Medulla oblongata (tissue), 1 donor: Measurements from ENCODE around the gene TEDC1.

Experiments used
- DNase-seq: peaks from one replicate; pipeline ENCODE4 v3.0.0-alpha.2; 2015; ENCODE audit errors: extremely low spot score

Gene TEDC1

DNA sequence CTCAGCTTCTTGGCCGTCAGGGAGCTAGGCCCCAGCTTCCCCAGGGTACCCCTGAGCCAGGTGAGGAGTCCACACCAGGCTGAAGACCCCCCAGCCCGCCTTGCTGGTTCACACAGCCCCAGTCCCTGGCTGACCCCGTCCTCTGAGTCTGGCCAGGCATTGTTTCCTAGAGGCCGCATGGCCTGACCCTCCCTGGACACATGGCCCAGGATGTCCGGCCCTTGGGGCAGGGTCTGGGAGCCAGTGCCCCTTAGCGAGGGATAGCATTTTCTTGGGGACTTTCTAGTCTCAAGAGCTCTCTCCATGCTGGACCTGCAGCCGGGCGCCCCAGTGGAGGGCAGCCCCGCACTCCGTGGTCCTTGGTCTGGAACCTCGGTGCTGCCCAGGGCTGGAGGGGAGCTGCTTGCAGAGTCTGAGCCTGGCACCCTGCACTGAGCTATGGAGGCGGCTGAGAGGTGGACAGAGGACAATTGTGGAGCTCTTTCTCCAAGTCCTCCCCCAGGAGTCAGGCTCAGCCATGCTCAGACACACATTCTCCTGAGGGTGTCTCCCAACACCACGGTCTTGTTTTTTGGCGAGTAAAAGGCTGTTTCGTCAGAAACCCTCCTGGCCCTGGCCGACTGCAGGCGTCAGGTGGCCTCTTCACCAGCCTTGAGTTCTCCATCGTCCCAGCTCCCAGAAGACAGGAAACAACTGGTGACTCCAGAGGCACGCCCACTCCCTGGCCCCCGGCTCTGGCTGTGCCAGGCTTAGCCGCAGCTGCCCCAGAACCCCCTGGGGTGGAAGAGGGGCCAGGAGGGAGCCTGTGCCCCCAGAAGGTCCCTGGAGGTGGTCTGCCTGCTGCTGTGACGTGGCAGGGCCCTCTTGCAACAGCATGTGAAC lies 34.1 kb upstream of the TEDC1 start:
- DNase-seq, result no peak

DNA sequence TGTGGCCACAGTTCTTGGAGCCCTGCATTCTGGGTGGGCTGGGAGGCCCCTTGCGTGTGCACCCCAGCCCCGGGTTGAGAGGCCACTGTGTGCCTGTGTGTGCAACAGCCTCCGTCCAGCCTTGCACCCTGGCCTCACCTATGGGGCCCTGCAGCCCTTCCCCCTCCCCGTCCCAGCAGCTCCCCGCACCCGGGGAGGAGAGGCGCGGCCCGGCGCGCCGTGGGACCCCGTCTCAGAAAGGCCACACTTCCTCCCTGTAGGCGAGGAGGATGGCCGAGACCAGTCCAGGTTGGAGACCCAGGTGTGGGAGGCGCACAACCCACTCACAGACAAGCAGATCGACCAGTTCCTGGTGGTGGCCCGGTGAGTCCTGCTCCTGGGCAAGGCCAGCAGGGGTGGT lies 33.0 kb upstream of the TEDC1 start:
- DNase-seq, result no peak

DNA sequence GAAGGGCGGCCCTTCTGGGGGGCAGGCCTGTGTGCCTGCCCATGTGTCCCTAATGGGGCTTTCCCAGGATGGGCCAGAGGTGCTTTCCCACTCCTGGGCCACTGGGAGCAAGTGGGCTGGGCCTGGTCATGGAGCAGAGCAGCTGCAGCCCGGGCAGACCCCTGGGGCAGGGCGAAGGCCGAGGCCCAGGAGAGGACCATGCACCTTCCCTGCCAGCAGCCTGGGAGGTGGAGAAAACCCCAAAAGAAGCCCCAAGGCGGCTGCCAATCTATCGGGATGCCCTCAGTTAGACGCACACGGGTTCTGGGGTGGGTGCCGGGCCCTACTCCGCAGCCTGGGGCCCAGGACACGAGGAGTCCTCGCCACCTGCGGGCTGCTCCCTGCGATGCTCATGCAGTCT lies 32.5 kb upstream of the TEDC1 start:
- DNase-seq, result no peak

DNA sequence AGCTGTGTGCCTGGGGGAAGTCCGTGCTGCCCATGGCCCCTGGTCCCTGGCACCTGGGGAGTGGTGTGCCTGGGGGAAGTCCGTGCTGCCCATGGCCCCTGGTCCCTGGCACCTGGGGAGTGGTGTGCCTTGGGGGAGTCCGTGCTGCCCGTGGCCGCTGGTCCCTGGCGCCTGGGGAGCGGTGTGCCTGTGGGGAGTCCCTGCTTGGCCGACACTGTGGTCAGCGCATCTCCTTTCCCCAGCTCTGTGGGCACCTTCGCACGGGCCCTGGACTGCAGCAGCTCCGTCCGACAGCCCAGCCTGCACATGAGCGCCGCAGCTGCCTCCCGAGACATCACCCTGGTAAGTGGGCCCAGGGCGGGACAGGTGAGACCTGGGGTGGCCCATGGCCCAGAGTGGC lies 30.9 kb upstream of the TEDC1 start:
- no peak for DNase-seq

DNA sequence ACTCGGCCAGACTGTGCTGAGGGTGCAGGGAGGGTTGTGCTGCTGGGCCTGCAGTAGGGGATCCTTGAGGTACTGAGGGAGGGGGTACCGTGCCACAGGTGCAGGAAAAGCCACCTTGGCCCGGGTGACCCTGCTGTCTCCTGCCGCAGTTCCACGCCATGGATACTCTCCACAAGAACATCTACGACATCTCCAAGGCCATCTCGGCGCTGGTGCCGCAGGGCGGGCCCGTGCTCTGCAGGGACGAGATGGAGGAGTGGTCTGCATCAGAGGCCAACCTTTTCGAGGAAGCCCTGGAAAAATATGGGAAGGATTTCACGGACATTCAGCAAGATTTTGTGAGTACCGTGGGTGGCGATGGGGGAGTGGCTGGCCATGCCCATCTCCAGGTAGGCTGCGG lies 30.4 kb upstream of the TEDC1 start:
- no peak for DNase-seq

DNA sequence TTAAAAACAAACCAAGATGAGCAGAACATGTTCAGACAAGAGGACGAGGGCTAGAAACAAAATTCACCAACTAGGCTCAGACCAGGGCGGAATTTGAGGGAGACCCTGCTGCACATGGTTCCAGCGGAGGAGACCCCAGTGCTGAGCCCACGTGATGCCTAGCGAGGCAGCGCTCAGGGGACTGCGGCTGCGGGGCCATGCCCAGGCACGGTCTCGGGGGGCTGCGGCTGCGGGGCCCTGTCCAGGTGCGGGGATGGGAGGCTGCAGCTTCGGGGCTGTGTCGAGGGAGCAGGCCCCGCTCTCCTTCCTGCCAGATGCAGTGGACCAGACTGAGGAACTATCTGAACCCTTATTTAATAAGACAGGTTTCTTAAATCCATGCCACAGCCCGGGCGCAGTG lies 29.1 kb upstream of the TEDC1 start:
- no peak for DNase-seq

DNA sequence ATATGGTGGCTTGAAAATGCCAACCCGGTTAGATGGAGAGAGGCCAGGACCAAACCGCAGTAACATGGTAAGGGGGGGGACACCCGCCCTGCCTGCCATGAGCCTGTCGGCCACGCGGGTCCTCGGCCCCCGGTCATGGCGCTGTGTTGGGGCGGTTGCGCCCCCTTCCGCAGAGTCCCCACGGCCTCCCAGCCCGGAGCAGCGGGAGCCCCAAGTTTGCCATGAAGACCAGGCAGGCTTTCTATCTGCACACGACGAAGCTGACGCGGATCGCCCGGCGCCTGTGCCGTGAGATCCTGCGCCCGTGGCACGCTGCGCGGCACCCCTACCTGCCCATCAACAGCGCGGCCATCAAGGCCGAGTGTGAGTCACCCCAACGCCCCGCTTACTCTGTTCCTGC lies 26.5 kb upstream of the TEDC1 start:
- no peak for DNase-seq

DNA sequence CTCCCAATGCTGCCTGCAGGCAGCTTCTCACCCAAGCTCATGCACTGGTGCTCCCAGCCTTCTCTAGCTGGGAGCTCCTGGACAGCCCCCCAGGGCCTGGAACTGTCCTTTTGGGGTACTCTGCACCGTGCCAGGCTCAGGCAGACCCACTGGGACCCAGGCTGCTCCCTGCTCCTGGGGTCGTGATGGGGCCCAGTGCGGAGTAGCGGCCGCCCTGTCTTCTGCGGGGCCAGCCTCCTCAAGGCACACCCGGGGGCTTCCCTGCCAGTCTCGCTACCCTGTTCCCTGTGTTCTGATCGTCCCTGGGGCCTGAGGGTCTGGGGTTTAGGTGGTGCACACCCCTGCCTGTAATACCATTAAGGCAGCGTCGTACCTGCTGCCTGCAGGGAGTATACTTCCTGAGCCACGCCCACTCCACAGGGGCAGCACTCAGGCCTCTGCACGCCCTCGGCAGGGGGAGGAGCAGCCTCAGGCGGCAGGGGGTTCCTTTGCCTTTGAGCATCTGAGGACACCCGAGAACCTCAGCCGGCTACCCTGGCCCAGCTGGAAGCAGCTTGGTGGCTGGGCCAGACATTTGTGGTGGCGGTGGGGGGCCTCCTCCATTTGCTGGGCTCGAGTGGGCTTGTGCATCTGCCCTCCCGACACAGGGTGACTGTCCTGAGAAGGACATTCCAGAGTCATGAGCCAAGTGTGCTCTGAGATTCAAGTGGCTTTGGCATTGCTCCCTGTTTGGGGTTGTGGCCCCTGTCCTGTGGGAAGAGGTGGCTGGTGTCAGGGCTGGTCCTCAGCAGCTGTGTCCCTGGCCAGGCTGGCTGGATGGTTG lies 25.6 kb upstream of the TEDC1 start:
- DNase-seq, result no peak

DNA sequence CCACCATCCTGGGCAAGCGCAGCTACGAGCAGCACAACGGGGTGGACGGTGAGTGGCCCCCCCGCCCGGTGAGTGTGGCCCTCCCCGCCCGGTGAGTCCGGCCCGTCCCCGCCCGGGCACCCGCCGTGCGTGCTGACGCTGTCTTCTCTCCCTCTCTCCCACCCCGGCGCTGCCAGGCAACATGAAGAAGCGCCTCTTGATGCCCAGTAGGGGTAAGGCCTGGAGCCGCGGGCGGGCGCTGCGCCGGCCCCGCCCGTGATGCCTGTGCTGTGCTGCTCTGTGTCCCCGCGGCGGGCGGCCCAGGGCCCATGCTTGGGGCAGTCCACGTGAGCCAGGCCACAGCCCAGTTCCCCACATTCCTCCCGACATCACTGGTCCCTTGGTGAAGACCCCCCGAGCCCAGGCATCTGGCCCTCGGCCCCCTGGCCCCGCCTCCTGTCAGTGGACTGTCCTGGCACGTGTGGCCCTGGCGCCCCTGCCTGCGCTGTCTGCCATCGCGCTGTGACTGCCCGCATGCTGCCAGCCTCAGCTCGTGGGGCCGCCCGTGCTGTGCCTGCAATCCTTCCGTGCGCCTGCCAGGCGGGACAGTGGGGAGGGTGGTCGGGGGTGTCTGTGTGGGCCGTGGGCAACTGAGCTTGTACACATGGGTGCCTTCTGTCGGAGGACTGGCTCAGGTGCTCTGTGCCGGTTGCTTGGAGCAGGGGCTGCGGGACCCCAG lies 24.4 kb upstream of the TEDC1 start:
- no peak for DNase-seq

DNA sequence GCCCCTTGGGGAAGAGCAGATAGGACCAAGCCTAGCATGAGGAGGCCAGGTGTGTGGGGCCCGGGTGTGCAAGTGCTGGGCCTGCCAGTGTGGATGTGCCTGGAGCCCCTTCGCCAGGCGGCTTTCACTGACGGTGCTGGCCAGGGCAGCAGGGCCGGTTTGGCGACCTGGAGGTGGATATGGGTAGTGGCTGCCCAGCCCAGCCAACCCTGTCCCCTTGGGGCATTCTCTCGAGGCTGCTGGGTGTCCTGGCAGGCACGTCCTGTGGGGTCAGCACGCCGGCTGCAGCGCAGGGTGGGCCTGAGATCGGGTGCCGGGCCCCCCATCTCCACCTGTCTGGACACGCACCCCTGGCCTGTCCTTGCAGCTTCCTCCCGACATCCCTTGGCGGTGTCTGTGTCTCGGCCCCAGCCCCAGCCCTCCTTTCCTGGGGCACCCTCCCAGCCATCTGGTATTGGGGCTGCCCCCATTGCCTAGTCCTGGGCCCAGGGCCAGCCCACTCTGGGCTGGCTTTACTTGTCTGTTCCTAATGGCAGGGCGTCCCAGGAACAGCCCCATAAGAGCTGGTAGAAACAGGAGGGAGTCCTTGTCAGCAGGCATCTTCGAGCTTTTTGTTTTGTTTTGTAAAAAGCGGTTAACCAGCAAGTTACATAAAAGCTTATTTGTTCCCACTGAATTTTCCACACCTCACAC lies 23.7 kb upstream of the TEDC1 start:
- no peak for DNase-seq

DNA sequence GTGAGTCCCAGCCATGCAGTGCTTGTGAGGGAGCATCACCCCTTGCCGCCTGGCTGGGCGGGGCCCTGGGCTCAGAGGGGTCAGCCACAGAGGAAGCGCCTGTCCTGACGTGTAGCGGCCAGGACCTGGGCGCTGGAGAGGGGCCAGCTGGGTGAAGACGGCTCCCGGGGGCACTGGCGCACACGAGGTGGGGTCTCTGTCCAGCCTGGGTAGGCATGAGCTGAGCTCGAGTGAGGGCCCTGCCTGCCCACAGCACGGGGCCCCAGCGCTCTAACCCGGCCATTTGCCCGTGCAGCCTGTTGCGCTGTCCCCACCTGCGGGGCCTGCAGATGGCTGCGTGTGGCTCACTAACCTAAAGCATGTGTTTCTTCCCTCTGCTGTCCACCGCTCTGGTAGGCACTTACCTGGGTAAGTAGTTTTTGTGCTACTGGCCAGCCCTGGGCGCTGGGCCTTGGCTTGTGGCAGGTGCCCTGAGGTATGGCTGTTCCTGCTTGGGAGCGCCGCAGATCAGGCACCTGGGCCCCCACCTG lies 23.0 kb upstream of the TEDC1 start:
- no peak for DNase-seq

DNA sequence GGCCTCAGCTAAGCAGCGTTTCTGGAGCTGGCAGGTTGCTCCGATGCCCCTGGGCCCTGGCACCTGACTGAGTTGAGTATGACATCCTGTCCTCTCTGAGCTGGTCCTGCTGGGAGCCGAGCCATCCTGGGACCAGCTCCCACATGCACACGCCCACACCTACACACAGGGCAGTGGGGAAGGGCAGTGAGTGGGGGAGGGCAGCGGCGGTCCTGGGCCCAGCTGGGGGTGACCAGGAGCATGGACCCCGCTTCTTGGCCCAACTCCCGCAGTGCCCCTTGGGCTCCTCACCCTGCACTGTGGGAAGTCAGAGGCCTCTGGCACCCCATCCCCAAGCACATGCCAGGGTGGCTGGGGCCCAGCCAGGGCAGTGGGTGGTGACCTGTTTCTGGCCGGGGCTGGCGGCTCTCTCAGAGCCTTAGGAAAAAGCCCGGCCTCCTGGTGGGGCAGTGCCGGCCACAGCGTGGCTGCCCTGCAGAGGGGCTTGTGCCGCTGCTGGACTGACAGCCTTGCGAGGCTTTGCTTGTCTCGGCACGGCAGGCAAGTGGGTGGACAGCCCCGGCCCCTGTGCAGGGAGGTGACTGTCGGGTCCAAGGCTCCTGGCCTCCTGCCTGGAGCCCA lies 22.3 kb upstream of the TEDC1 start:
- peak; percentile 52 for DNase-seq

DNA sequence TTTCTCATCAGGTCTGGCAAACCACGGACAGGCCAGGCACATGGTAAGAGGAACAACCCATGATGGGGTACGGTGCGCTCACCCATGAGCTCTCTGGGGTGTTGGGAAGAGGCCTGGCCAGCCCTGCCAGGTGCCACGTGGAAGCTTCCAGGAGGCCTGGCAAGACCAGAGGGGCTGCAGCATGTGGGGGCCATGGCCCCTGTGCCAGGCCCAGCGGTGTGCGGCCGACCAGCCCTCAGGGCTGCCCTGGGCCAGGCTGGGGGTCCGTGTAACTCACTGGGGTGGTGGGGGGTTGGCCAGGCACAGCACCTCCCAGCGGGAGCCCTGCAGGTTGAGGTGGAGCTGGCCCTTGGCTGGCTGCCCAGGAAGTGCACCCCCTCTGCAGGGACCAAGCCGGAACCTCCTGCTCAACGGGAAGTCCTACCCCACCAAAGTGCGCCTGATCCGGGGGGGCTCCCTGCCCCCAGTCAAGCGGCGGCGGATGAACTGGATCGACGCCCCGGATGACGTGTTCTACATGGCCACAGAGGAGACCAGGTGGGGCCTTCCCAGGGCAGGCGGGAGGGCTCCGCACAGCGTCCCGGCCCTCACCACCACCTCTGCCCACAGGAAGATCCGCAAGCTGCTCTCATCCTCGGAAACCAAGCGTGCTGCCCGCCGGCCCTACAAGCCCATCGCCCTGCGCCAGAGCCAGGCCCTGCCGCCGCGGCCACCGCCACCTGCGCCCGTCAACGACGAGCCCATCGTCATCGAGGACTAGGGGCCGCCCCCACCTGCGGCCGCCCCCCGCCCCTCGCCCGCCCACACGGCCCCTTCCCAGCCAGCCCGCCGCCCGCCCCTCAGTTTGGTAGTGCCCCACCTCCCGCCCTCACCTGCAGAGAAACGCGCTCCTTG lies 21.3 kb upstream of the TEDC1 start:
- DNase-seq, result no peak

DNA sequence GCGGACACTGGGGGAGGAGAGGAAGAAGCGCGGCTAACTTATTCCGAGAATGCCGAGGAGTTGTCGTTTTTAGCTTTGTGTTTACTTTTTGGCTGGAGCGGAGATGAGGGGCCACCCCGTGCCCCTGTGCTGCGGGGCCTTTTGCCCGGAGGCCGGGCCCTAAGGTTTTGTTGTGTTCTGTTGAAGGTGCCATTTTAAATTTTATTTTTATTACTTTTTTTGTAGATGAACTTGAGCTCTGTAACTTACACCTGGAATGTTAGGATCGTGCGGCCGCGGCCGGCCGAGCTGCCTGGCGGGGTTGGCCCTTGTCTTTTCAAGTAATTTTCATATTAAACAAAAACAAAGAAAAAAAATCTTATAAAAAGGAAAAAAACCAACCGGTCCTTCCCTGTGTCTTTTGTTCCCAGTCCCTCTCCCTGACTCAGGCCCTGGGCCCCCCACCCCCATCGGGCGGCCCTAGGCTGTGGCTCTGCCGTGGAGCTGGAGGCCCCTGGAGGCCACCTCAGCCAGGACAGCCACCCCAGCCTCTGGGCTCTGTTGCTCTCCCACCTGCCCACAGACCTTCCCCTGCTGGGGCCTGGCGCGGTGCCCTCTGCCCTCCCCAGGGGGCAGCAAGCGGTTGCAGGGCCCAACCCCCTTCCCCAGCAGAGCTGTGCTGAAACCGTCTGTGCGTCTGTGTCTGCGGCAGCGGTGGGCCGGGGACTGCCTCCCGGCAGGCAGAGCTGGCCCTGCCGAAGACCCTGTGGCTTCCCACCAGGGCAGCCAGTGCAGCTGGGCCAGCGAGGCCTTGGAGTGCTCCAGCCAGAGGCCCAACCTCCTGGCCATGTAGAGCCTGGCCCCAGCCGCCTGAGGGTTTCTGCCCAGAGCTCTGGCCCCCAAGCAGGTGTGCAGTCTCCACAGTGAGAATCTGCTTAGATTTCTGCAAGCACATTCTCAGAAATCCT lies 20.4 kb upstream of the TEDC1 start:
- no peak for DNase-seq

DNA sequence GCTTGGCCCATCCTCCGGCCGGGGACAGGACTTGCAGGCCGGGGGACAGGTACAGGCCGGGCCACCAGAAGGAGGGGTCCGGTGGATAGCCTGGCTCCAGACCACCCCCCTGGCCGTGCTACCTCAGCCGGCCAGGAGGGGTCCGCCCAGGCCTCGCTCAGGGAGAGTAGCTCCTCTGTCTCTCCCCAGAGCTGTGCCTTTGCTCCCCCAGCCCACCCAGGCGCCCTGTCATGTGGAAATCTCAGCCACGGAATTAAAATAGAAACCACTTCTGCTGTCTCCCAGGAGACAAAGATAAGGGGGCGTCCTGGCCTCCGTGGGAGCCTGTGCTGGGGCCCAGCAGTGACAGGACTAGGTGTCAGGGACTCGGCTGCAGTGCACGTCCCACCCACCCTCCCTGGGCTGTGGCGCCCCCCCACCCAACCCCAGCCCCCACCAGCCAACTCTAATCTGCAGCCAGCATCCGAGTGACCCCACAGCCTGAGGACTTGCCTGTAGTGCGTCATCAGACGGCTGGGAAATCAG lies 19.7 kb upstream of the TEDC1 start:
- DNase-seq, result no peak

DNA sequence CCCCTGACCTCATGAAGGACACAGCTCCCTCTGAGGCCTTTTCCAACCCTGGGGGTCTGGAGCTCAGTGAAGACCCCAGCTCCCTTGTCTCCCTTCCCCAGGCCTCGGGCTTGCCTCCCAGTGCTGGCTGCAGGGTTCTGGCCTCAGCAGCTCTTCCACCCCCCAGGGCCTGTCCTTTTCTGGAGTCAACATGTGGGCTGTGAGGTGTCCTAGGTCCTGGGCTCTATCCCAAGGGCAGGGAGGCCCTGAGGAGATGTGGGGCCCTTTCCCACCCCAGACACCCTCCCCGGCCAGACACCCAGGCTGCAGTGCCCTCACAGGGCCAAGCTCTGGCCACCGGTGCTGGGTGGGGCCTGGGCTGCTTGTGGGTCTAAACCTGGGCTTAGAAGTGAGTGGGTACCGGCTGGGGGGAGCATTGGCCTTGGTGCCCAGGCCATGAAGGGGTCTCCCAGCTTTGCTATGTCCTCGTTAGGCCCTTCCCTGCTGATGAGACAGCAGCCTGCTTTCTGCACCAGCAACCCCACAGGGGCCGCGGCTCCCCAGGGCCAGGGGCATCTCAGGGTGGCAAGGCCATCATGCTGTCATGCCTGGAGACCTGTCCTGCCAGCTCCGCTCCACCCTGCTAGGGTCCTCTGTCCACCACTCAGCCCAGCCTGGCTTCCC lies 19.1 kb upstream of the TEDC1 start:
- DNase-seq, result no peak

DNA sequence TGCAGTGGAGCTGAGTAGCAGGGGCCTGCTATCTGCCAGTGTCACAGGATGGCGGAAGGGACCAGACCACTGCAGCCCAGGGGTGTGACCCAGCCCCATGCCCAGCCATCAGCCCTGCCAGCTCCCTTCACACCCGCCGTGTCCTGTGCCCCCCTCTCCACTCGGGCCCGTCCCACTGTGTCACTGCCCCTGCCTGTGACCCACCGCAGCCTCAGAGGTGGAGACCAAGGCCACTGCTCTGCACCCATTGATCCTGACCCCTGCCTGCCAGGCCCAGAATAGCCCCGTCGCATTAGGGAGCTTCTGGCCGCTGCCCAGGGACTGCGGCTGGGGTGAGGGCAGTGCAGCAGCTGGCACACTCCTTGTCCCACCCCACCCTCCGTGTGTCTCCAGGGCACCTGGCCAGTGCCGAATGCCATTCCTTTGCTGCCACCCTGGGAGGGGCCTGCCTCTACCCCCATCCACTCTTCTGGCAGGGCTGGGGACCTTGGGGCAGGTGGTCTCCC lies 18.5 kb upstream of the TEDC1 start:
- DNase-seq, result no peak
